ENCODE data around the gene NDOR1.

- TF ChIP-seq CTCF (conservative IDR thresholded peaks at IDR 0.05 in 1 of 2, IDR thresholded peaks at IDR 0.05 in 1 of 2; ENCODE audit: extremely low read depth in 1 of 2, insufficient read depth in 1 of 2, low read depth in 1 of 2, low read length in 2 of 2) (no peak), EZH2 (IDR thresholded peaks at IDR 0.05; ENCODE audit: borderline replicate concordance, low read length) (no peak)
These were observed 22.5 kb downstream of the NDOR1 start for GRCh38 chr9:137227853-137228505.
